ENCODE measurements around the gene OGN.

DNA sequence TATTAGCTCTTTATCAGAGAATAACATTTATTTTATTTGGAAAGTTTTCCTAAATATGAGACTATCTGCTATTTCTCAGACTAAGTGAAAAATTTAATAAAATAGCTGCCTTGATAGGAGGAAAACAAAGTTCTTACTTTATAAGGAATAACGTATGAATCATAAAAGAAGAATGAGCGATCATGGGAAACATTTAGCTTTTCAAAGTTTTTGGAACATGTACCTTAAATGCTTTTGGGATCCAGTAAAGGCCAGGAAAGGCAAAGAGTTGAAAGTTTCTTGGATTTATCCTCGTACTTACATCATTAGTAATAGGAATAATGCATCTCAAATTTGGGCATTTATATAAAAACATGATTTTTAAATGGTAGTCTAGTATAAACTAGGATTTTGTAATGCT lies 19.4 kb downstream of the OGN start:
- TF ChIP-seq, protein P1, sequence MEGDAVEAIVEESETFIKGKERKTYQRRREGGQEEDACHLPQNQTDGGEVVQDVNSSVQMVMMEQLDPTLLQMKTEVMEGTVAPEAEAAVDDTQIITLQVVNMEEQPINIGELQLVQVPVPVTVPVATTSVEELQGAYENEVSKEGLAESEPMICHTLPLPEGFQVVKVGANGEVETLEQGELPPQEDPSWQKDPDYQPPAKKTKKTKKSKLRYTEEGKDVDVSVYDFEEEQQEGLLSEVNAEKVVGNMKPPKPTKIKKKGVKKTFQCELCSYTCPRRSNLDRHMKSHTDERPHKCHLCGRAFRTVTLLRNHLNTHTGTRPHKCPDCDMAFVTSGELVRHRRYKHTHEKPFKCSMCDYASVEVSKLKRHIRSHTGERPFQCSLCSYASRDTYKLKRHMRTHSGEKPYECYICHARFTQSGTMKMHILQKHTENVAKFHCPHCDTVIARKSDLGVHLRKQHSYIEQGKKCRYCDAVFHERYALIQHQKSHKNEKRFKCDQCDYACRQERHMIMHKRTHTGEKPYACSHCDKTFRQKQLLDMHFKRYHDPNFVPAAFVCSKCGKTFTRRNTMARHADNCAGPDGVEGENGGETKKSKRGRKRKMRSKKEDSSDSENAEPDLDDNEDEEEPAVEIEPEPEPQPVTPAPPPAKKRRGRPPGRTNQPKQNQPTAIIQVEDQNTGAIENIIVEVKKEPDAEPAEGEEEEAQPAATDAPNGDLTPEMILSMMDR (conservative IDR thresholded peaks at IDR 0.05; ENCODE audit: low read length): no peak
- TF ChIP-seq EZH2phosphoT487 (IDR thresholded peaks at IDR 0.05; ENCODE audit: borderline replicate concordance, low read depth, low read length): no peak
